Measurements from ENCODE around the gene TEX28.
"Not testable (repeated sequence)": the region's sequence is repeated elsewhere in the genome, so short reads cannot be mapped to it uniquely, and the experiment has no call there.

The TEX28 gene

GRCh38 chrX:154294791-154295574 lies at the start of gene TEX28:
Gene TEX28, minus strand, starts transcription at chrX:154295124. Its CDS starts 3,007 bp downstream, at chrX:154292117.
- DNase-seq (ENCODE audit: low spot score): no peak

GRCh38 chrX:154343620-154344019 lies 48.7 kb upstream of the TEX28 start:
- DNase-seq (ENCODE audit: low spot score): not testable (repeated sequence)

- not testable (repeated sequence) for DNase-seq (ENCODE audit: low spot score)
Measured at GRCh38 chrX:154343063-154343462, 48.1 kb upstream of the TEX28 start.

- not testable (repeated sequence) for DNase-seq (ENCODE audit: low spot score)
Measured at GRCh38 chrX:154341399-154342298, 46.7 kb upstream of the TEX28 start.

GRCh38 chrX:154334496-154334895 lies 39.6 kb upstream of the TEX28 start:
- DNase-seq (ENCODE audit: low spot score): no peak

- DNase-seq (ENCODE audit: low spot score): no peak
Measured at GRCh38 chrX:154333837-154334271, 38.9 kb upstream of the TEX28 start.

GRCh38 chrX:154333116-154333515 lies 38.2 kb upstream of the TEX28 start:
- DNase-seq (ENCODE audit: low spot score): no peak

- DNase-seq (ENCODE audit: low spot score): no peak
Measured at GRCh38 chrX:154332561-154332960, 37.6 kb upstream of the TEX28 start.

GRCh38 chrX:154329294-154329693 lies 34.4 kb upstream of the TEX28 start:
- DNase-seq (ENCODE audit: low spot score): no peak

- no peak for DNase-seq (ENCODE audit: low spot score)
Measured at GRCh38 chrX:154328646-154329045, 33.7 kb upstream of the TEX28 start.

GRCh38 chrX:154327038-154327820 lies 32.3 kb upstream of the TEX28 start:
- DNase-seq (ENCODE audit: low spot score): peak; percentile 51

- DNase-seq (ENCODE audit: low spot score): no peak
Measured at GRCh38 chrX:154325541-154325940, 30.6 kb upstream of the TEX28 start.

- no peak for DNase-seq (ENCODE audit: low spot score)
Measured at GRCh38 chrX:154323537-154323936, 28.6 kb upstream of the TEX28 start.

- no peak for DNase-seq (ENCODE audit: low spot score)
Measured at GRCh38 chrX:154322890-154323289, 28.0 kb upstream of the TEX28 start.

GRCh38 chrX:154321594-154321993 lies 26.7 kb upstream of the TEX28 start:
- no peak for DNase-seq (ENCODE audit: low spot score)

- DNase-seq (ENCODE audit: low spot score): no peak
Measured at GRCh38 chrX:154321152-154321551, 26.2 kb upstream of the TEX28 start.

- DNase-seq (ENCODE audit: low spot score): no peak
Measured at GRCh38 chrX:154320406-154320805, 25.5 kb upstream of the TEX28 start.

- no peak for DNase-seq (ENCODE audit: low spot score)
Measured at GRCh38 chrX:154317391-154317995, 22.6 kb upstream of the TEX28 start.

GRCh38 chrX:154315416-154315815 lies 20.5 kb upstream of the TEX28 start:
- DNase-seq (ENCODE audit: low spot score): no peak

GRCh38 chrX:154313147-154313546 lies 18.2 kb upstream of the TEX28 start:
- no peak for DNase-seq (ENCODE audit: low spot score)

GRCh38 chrX:154312116-154312515 lies 17.2 kb upstream of the TEX28 start:
- no peak for DNase-seq (ENCODE audit: low spot score)

All from CD4-positive, alpha-beta T cell treated with Interleukin-15 for 4 hours (primary cell).